Measurements from ENCODE around the gene CREB5. TPM values are rescaled to one million over a fixed set of nuclear protein-coding genes. Genes with fewer than 3 reads are reported as not detected.

CREB5 gene
- total RNA-seq, 2 experiments from 2014 or later = 0.15 to 0.52 TPM

GRCh38 chr7:28705350-28705749 is 293.0 kb downstream of the CREB5 start:
- Mint-ChIP-seq H3K27me3 (peaks cover 2% of the 10 kb centered on the region), H3K27ac (no peak overlapping the region), H3K36me3 (no peaks in the 10 kb centered on the region), H3K4me3 (no peak overlapping the region), H3K4me1 (ENCODE audit: low read depth) (no peaks in the 10 kb centered on the region), H3K9me3 (no peaks in the 10 kb centered on the region)
- ChIA-PET CTCF (no interaction called here), POLR2A (no interaction called here)
- no peak for DNase-seq
- intact Hi-C loops (cut with micrococcal nuclease) = no loop called here

GRCh38 chr7:28706584-28706983 is 294.3 kb downstream of the CREB5 start:
- DNase-seq = no peak
- ChIA-PET POLR2A (interaction anchor here (0.6 kb wide), 1 partner anchor 1201 kb away, joined by 4 read pairs; no protein-coding TSS in a partner anchor), CTCF (no interaction called here)
- H3K4me3 Mint-ChIP-seq = no peak overlapping the region
- no peak overlapping the region for H3K27ac Mint-ChIP-seq
- H3K27me3 Mint-ChIP-seq = peaks cover 2% of the 10 kb centered on the region
- H3K4me1 Mint-ChIP-seq (ENCODE audit: low read depth) = no peaks in the 10 kb centered on the region
- no peaks in the 10 kb centered on the region for H3K36me3 Mint-ChIP-seq
- H3K9me3 Mint-ChIP-seq = no peaks in the 10 kb centered on the region
- intact Hi-C loops (cut with micrococcal nuclease) = no loop called here

- ChIA-PET POLR2A (no interaction called here), CTCF (no interaction called here)
- Mint-ChIP-seq H3K4me1 (ENCODE audit: low read depth) (no peaks in the 10 kb centered on the region), H3K27ac (no peak overlapping the region), H3K9me3 (no peaks in the 10 kb centered on the region), H3K36me3 (no peaks in the 10 kb centered on the region), H3K27me3 (peaks cover 2% of the 10 kb centered on the region), H3K4me3 (no peak overlapping the region)
- intact Hi-C loops (cut with micrococcal nuclease) = no loop called here
- DNase-seq = no peak
These were observed 295.0 kb downstream of the CREB5 start for GRCh38 chr7:28707291-28707690.

- intact Hi-C loops (cut with micrococcal nuclease) = no loop called here
- Mint-ChIP-seq H3K36me3 (no peaks in the 10 kb centered on the region), H3K27me3 (peaks cover 2% of the 10 kb centered on the region), H3K4me3 (no peak overlapping the region), H3K4me1 (ENCODE audit: low read depth) (no peaks in the 10 kb centered on the region), H3K9me3 (no peaks in the 10 kb centered on the region), H3K27ac (no peak overlapping the region)
- DNase-seq = no peak
- ChIA-PET POLR2A (interaction anchor here (0.5 kb wide), 1 partner anchor 18 kb away, joined by 4 read pairs; no protein-coding TSS in a partner anchor), CTCF (no interaction called here)
These were observed 296.0 kb downstream of the CREB5 start for GRCh38 chr7:28708033-28708951.

- peaks cover 2% of the 10 kb centered on the region for H3K27me3 Mint-ChIP-seq
- ChIA-PET CTCF (interaction anchor here (0.6 kb wide), 1 partner anchor 9 kb away, joined by 3 read pairs; no protein-coding TSS in a partner anchor), POLR2A (no interaction called here)
- no peak for DNase-seq
- intact Hi-C loops (cut with micrococcal nuclease) = no loop called here
- no peak overlapping the region for H3K4me3 Mint-ChIP-seq
- H3K9me3 Mint-ChIP-seq = no peaks in the 10 kb centered on the region
- H3K27ac Mint-ChIP-seq = no peak overlapping the region
- H3K36me3 Mint-ChIP-seq = no peaks in the 10 kb centered on the region
- H3K4me1 Mint-ChIP-seq (ENCODE audit: low read depth) = no peaks in the 10 kb centered on the region
These were observed 297.4 kb downstream of the CREB5 start for GRCh38 chr7:28709748-28710147.

GRCh38 chr7:28711114-28711513 is 298.8 kb downstream of the CREB5 start:
- Mint-ChIP-seq H3K27me3 (peaks cover 2% of the 10 kb centered on the region), H3K4me3 (no peak overlapping the region), H3K36me3 (no peaks in the 10 kb centered on the region), H3K9me3 (no peaks in the 10 kb centered on the region), H3K4me1 (ENCODE audit: low read depth) (no peaks in the 10 kb centered on the region), H3K27ac (no peak overlapping the region)
- POLR2A ChIA-PET = no interaction called here
- CTCF ChIA-PET = no interaction called here
- DNase-seq = no peak
- intact Hi-C loops (cut with micrococcal nuclease) = no loop called here

GRCh38 chr7:28714459-28715120 is 302.3 kb downstream of the CREB5 start:
- H3K4me3 Mint-ChIP-seq = no peak overlapping the region
- H3K4me1 Mint-ChIP-seq (ENCODE audit: low read depth) = no peaks in the 10 kb centered on the region
- H3K9me3 Mint-ChIP-seq = no peaks in the 10 kb centered on the region
- no peaks in the 10 kb centered on the region for H3K36me3 Mint-ChIP-seq
- intact Hi-C loops (cut with micrococcal nuclease) = no loop called here
- ChIA-PET POLR2A (no interaction called here), CTCF (no interaction called here)
- no peaks in the 10 kb centered on the region for H3K27me3 Mint-ChIP-seq
- no peak for DNase-seq
- no peak overlapping the region for H3K27ac Mint-ChIP-seq

GRCh38 chr7:28717445-28718054 is 305.2 kb downstream of the CREB5 start:
- H3K36me3 Mint-ChIP-seq = no peaks in the 10 kb centered on the region
- H3K27me3 Mint-ChIP-seq = no peaks in the 10 kb centered on the region
- no peaks in the 10 kb centered on the region for H3K4me1 Mint-ChIP-seq (ENCODE audit: low read depth)
- H3K4me3 Mint-ChIP-seq = no peak overlapping the region
- DNase-seq = no peak
- no peak overlapping the region for H3K27ac Mint-ChIP-seq
- ChIA-PET POLR2A (no interaction called here), CTCF (no interaction called here)
- intact Hi-C loops (cut with micrococcal nuclease) = no loop called here
- H3K9me3 Mint-ChIP-seq = no peaks in the 10 kb centered on the region

GRCh38 chr7:28718055-28718481 is 305.8 kb downstream of the CREB5 start:
- DNase-seq = no peak
- ChIA-PET POLR2A (no interaction called here), CTCF (no interaction called here)
- Mint-ChIP-seq H3K27ac (no peak overlapping the region), H3K27me3 (no peaks in the 10 kb centered on the region), H3K4me1 (ENCODE audit: low read depth) (no peaks in the 10 kb centered on the region), H3K36me3 (no peaks in the 10 kb centered on the region), H3K9me3 (no peaks in the 10 kb centered on the region), H3K4me3 (no peak overlapping the region)
- intact Hi-C loops (cut with micrococcal nuclease) = no loop called here

- POLR2A ChIA-PET = no interaction called here
- intact Hi-C loops (cut with micrococcal nuclease) = no loop called here
- H3K27me3 Mint-ChIP-seq = no peaks in the 10 kb centered on the region
- no peak for DNase-seq
- H3K4me3 Mint-ChIP-seq = no peak overlapping the region
- H3K36me3 Mint-ChIP-seq = no peaks in the 10 kb centered on the region
- H3K4me1 Mint-ChIP-seq (ENCODE audit: low read depth) = no peaks in the 10 kb centered on the region
- H3K27ac Mint-ChIP-seq = no peak overlapping the region
- CTCF ChIA-PET = no interaction called here
- H3K9me3 Mint-ChIP-seq = no peaks in the 10 kb centered on the region
These were observed 306.2 kb downstream of the CREB5 start for GRCh38 chr7:28718545-28718944.

- Mint-ChIP-seq H3K27ac (no peak overlapping the region), H3K9me3 (no peaks in the 10 kb centered on the region), H3K27me3 (no peaks in the 10 kb centered on the region), H3K4me1 (ENCODE audit: low read depth) (no peaks in the 10 kb centered on the region), H3K36me3 (no peaks in the 10 kb centered on the region), H3K4me3 (no peak overlapping the region)
- ChIA-PET CTCF (interaction anchor here (0.7 kb wide), 1 partner anchor 68 kb away, joined by 3 read pairs; no protein-coding TSS in a partner anchor), POLR2A (no interaction called here)
- intact Hi-C loops (cut with micrococcal nuclease) = no loop called here
- no peak for DNase-seq
These were observed 310.4 kb downstream of the CREB5 start for GRCh38 chr7:28722684-28723083.

- no peaks in the 10 kb centered on the region for H3K36me3 Mint-ChIP-seq
- H3K4me3 Mint-ChIP-seq = no peak overlapping the region
- no peaks in the 10 kb centered on the region for H3K4me1 Mint-ChIP-seq (ENCODE audit: low read depth)
- DNase-seq = no peak
- CTCF ChIA-PET = no interaction called here
- no peaks in the 10 kb centered on the region for H3K9me3 Mint-ChIP-seq
- no peak overlapping the region for H3K27ac Mint-ChIP-seq
- intact Hi-C loops (cut with micrococcal nuclease) = no loop called here
- POLR2A ChIA-PET = no interaction called here
- H3K27me3 Mint-ChIP-seq = no peaks in the 10 kb centered on the region
These were observed 311.0 kb downstream of the CREB5 start for GRCh38 chr7:28723336-28723735.
